Urothelium cell line (cell line): ENCODE data around the gene NDEL1.

Experiments used
- DNase-seq: peaks from one replicate; pipeline ENCODE4 v3.0.0; 2011; ENCODE audit warnings: low spot score, mixed read lengths
- FAIRE-seq: peaks from 2 replicates; lab custom pipeline; 2011; peaks lifted over from hg19 to GRCh38; lab: Jason Lieb, UNC

Gene NDEL1

GRCh38 chr17:8453326-8453725 is 17.6 kb downstream of the NDEL1 start:
- DNase-seq (no peak), FAIRE-seq (no peak)

GRCh38 chr17:8455665-8456209 is 20.1 kb downstream of the NDEL1 start:
- FAIRE-seq (no peak), DNase-seq (no peak)

GRCh38 chr17:8458128-8458527 is 22.4 kb downstream of the NDEL1 start:
- no peak for FAIRE-seq
- DNase-seq = no peak

- FAIRE-seq (no peak), DNase-seq (no peak)
These were observed 23.4 kb downstream of the NDEL1 start for GRCh38 chr17:8459107-8459506.

- FAIRE-seq = no peak
- DNase-seq = no peak
These were observed 24.1 kb downstream of the NDEL1 start for GRCh38 chr17:8459831-8460230.

- no peak for FAIRE-seq
These were observed 26.9 kb downstream of the NDEL1 start for GRCh38 chr17:8462564-8462963.

GRCh38 chr17:8463099-8463498 is 27.4 kb downstream of the NDEL1 start:
- no peak for FAIRE-seq
- DNase-seq = no peak

More at GRCh38 chr17:8462564-8462963, 26.9 kb downstream of the NDEL1 start:
- DNase-seq = no peak

GRCh38 chr17:8464941-8465340 is 29.3 kb downstream of the NDEL1 start:
- FAIRE-seq (no peak), DNase-seq (no peak)

GRCh38 chr17:8465356-8465755 is 29.7 kb downstream of the NDEL1 start:
- no peak for DNase-seq
- FAIRE-seq = no peak

GRCh38 chr17:8465759-8466158 is 30.1 kb downstream of the NDEL1 start:
- DNase-seq (no peak), FAIRE-seq (no peak)

- FAIRE-seq = no peak
- no peak for DNase-seq
These were observed 30.8 kb downstream of the NDEL1 start for GRCh38 chr17:8466456-8466855.

- DNase-seq = no peak
- FAIRE-seq = no peak
These were observed 31.2 kb downstream of the NDEL1 start for GRCh38 chr17:8466873-8467272.

- no peak for DNase-seq
- no peak for FAIRE-seq
These were observed 31.8 kb downstream of the NDEL1 start for GRCh38 chr17:8467527-8467926.

GRCh38 chr17:8468127-8468526 is 32.4 kb downstream of the NDEL1 start:
- FAIRE-seq = no peak
- no peak for DNase-seq

GRCh38 chr17:8468980-8469379 is 33.3 kb downstream of the NDEL1 start:
- FAIRE-seq = no peak

GRCh38 chr17:8469964-8470363 is 34.3 kb downstream of the NDEL1 start:
- no peak for DNase-seq
- no peak for FAIRE-seq

More at GRCh38 chr17:8468980-8469379, 33.3 kb downstream of the NDEL1 start:
- DNase-seq = no peak

- FAIRE-seq (no peak), DNase-seq (no peak)
These were observed 34.9 kb downstream of the NDEL1 start for GRCh38 chr17:8470447-8471047.

- DNase-seq (no peak), FAIRE-seq (no peak)
These were observed 37.0 kb downstream of the NDEL1 start for GRCh38 chr17:8472663-8473062.

GRCh38 chr17:8473451-8474192 is 37.9 kb downstream of the NDEL1 start:
- DNase-seq (no peak), FAIRE-seq (no peak)

- DNase-seq = no peak
- FAIRE-seq = no peak
These were observed 39.1 kb downstream of the NDEL1 start for GRCh38 chr17:8474826-8475225.

GRCh38 chr17:8475227-8475626 is 39.5 kb downstream of the NDEL1 start:
- FAIRE-seq = no peak
- no peak for DNase-seq

GRCh38 chr17:8475781-8476180 is 40.1 kb downstream of the NDEL1 start:
- DNase-seq (no peak), FAIRE-seq (no peak)
